Measurements from ENCODE around the gene FADS6. TPM values are rescaled to one million over a fixed set of nuclear protein-coding genes. Genes with fewer than 3 reads are reported as not detected.

The FADS6 gene
- total and polyA plus RNA-seq, 5 donors, result 0.05 TPM; not detected in 4

GRCh38 chr17:74846621-74847020 is 46.8 kb downstream of the FADS6 start:
- intact Hi-C loops (cut with DNase I), result no loop called here
- no peak for ATAC-seq
- H3K27ac ChIP-seq (ENCODE audit: low read length), result no peak overlapping the region
- H3K9me3 ChIP-seq (ENCODE audit: control insufficient read depth, low read length), result no peaks in the 10 kb centered on the region
- H3K27me3 ChIP-seq (ENCODE audit: control insufficient read depth, insufficient read depth), result no peaks in the 10 kb centered on the region
- WGBS, result 92% methylated on average over 16 of the region's 16 CpGs
- H3K4me1 ChIP-seq (ENCODE audit: control insufficient read depth, insufficient read depth, low read length), result peaks cover 6% of the 10 kb centered on the region
- H3K4me3 ChIP-seq (ENCODE audit: low read length), result no peak overlapping the region
- DNase-seq, result no peak

DNA sequence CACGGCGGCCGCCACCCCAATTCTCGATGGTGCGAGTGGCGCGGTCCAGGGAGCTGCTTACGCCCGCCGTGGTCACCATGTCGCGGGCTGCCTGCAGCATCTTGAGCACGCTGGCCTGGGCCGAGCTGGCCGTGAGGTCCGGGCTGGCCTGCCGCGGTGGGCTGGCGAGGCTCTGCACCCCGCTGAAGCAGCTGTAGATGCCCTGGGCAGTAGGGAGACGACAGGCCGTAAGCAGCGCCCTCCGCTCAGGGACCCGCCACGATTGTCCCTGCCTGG is 50.1 kb downstream of the FADS6 start:
- intact Hi-C loops (cut with DNase I), result no loop called here
- no peaks in the 10 kb centered on the region for H3K9me3 ChIP-seq (ENCODE audit: control insufficient read depth, low read length)
- no peaks in the 10 kb centered on the region for H3K27me3 ChIP-seq (ENCODE audit: control insufficient read depth, insufficient read depth)
- DNase-seq (no peak), ATAC-seq (no peak)
- no peak overlapping the region for H3K4me3 ChIP-seq (ENCODE audit: low read length)
- H3K27ac ChIP-seq (ENCODE audit: low read length), result no peak overlapping the region
- WGBS, result 30% methylated on average over 26 of the region's 26 CpGs
- peaks cover 12% of the 10 kb centered on the region for H3K4me1 ChIP-seq (ENCODE audit: control insufficient read depth, insufficient read depth, low read length)

DNA sequence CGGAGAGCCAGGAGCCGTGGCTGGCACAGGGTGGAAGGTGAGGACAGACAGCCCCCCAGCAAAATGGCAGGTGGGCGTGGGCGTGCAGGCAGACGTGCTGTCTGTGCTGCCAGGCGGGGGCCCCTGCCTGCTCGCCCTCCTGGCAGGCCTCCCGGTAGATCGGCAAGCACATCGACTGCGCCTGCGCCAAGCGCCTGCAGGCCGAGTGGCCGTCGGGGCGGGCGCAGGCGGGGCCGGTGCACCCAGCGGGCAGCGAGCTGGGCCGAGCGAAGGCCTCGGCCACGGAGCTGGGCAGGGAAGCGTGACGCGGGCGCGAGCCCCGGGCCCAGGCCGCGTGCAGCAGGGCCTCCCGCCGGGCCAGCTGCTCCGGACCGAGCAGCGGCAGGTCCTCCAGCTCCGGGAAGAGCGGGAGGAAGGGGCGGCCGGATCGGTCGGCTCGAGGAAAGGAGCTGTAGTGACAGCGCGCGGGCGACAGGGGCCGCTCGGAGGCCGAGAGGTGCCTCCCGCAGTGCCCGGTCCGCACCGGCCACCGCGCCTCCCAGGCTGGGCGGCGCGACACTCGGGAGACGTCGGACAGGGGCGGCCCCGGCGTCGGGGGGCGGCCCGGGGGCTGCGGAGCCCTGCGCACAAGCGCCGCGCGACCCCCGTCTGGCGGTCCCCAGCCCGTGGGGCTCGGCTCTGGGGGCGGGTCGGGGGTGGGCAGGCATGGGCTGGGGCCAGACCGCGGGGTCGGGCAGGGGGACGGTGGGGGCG is 50.7 kb downstream of the FADS6 start:
- intact Hi-C loops (cut with DNase I), result no loop called here
- Histone ChIP-seq H3K9me3 (ENCODE audit: control insufficient read depth, low read length) (no peaks in the 10 kb centered on the region), H3K4me3 (ENCODE audit: low read length) (peak overlapping the region; percentile 33), H3K27me3 (ENCODE audit: control insufficient read depth, insufficient read depth) (no peaks in the 10 kb centered on the region), H3K27ac (ENCODE audit: low read length) (no peak overlapping the region), H3K4me1 (ENCODE audit: control insufficient read depth, insufficient read depth, low read length) (peaks cover 12% of the 10 kb centered on the region)
- ATAC-seq (peak; percentile 72 to 77), DNase-seq (peak; percentile 82 to 95 (median 94))
- 3% methylated on average over 88 of the region's 88 CpGs for WGBS

DNA sequence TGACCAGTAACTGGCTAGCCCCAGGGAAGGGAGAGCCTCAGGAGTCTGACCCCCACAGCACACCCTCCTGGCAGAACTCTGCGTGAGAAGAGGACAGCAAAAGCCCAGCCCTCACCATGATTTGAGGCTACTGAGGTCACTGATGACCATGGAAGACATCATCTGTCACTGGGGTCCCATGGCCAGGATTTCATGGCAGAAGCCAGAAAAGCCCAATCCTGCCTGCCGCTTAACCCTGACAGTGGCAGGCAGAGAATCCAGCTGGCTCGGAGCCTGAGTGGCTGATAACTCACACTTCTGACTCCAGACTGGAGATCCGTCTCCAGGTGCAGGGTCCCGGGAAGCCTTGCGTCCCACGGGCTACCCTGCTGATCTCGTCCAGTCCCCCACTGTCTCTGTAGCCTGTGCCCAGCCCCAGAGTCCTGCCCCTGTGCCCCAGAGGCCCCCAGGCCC is 51.3 kb downstream of the FADS6 start:
- H3K4me1 ChIP-seq (ENCODE audit: control insufficient read depth, insufficient read depth, low read length), result peaks cover 12% of the 10 kb centered on the region
- H3K9me3 ChIP-seq (ENCODE audit: control insufficient read depth, low read length), result no peaks in the 10 kb centered on the region
- no peaks in the 10 kb centered on the region for H3K27me3 ChIP-seq (ENCODE audit: control insufficient read depth, insufficient read depth)
- ATAC-seq (peak; percentile 1 to 10), DNase-seq (peak in 1 of 3 donors; percentile 76)
- H3K27ac ChIP-seq (ENCODE audit: low read length), result peak overlapping the region; percentile 1
- no peak overlapping the region for H3K4me3 ChIP-seq (ENCODE audit: low read length)
- intact Hi-C loops (cut with DNase I), result no loop called here
- WGBS, result 34% methylated on average over 8 of the region's 8 CpGs

DNA sequence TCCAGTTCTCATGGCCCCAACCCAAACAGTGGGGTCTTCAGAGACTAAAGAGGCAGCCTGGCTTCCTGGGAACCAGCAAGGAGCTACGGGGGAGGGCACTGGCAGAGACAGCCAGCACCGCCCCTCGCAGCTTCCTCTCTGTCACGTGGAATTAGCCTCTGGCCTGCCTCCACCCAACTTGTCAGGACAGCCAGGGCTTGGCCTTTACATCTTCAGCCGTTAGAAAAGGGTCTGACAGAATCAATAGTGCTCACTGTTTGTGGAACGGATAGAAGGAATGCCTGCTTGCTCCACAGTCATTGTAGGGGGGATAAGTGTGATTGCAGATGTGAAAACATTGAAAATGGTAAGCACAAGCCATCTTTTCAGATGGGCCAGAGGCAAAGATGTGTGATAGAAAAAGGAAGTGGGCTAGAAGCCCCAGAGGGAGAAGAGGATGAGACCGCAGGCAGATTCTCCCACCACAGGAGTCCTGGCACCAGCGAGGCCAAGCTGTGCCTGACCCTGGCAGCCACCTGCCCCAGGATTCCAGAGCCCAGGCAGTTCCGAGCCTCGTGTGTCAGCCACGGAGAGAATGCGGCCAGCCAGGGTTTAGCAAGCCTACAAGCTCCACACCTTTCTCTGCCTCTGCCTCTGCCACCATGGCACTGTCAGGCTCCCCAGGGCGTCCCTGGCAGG is 52.3 kb downstream of the FADS6 start:
- no peaks in the 10 kb centered on the region for H3K27me3 ChIP-seq (ENCODE audit: control insufficient read depth, insufficient read depth)
- no peaks in the 10 kb centered on the region for H3K9me3 ChIP-seq (ENCODE audit: control insufficient read depth, low read length)
- 23% methylated on average over 13 of the region's 13 CpGs for WGBS
- intact Hi-C loops (cut with DNase I), result no loop called here
- peaks cover 12% of the 10 kb centered on the region for H3K4me1 ChIP-seq (ENCODE audit: control insufficient read depth, insufficient read depth, low read length)
- H3K27ac ChIP-seq (ENCODE audit: low read length), result peak overlapping the region; percentile 1
- ATAC-seq (peak; percentile 63 to 70), DNase-seq (peak; percentile 80 to 93 (median 91))
- no peak overlapping the region for H3K4me3 ChIP-seq (ENCODE audit: low read length)

DNA sequence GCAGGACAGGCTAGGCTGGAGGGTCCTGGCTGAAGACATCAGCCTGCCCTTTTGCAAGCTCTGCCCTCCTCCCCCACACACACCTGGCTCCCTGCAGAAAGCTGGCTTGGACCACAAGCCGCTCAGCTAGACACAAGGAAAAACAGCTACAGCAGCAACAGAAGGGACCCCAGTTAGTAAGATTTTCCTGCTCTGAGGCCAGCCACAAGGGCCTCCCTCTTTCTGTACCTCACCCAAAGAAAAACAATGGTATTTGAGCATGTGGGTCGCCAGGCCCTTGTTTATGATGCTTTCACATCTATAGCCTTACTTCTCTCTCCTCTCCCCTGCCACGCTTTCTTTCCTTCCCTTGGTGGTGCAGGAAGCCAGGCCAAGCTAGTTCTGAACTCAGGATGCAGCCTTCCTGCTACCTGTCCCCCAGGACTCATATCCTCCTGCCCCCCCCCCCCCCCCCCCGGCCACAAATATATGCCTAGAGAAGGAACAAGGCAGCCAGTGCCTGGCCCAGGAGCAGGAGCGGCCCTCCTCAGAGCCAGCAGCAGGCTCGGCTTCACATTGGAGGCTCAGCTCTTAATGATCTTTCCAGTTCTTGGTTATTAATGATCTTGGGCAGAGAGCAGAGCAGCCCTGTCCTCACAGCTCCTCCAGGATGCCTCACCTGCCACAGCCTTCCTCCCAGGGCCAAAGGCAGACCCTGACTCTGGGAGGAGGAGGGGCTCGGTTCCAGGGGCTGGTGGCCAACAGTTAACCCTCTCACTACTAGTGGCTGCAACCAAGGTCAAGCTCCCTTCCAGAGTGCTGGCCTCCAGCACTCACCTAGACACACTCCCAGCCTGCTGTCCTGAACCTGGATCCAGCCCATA is 53.2 kb downstream of the FADS6 start:
- no peaks in the 10 kb centered on the region for H3K27me3 ChIP-seq (ENCODE audit: control insufficient read depth, insufficient read depth)
- no peaks in the 10 kb centered on the region for H3K9me3 ChIP-seq (ENCODE audit: control insufficient read depth, low read length)
- ATAC-seq, result no peak
- H3K4me3 ChIP-seq (ENCODE audit: low read length), result no peak overlapping the region
- DNase-seq, result no peak
- H3K27ac ChIP-seq (ENCODE audit: low read length), result peak overlapping the region; percentile 0
- H3K4me1 ChIP-seq (ENCODE audit: control insufficient read depth, insufficient read depth, low read length), result peaks cover 12% of the 10 kb centered on the region
- WGBS, result 52% methylated on average over 6 of the region's 7 CpGs
- intact Hi-C loops (cut with DNase I), result no loop called here

- no peaks in the 10 kb centered on the region for H3K27me3 ChIP-seq (ENCODE audit: control insufficient read depth, insufficient read depth)
- peaks cover 12% of the 10 kb centered on the region for H3K4me1 ChIP-seq (ENCODE audit: control insufficient read depth, insufficient read depth, low read length)
- DNase-seq, result no peak
- H3K9me3 ChIP-seq (ENCODE audit: control insufficient read depth, low read length), result no peaks in the 10 kb centered on the region
- no peak overlapping the region for H3K27ac ChIP-seq (ENCODE audit: low read length)
- H3K4me3 ChIP-seq (ENCODE audit: low read length), result no peak overlapping the region
- 91% methylated on average over 9 of the region's 9 CpGs for WGBS
- ATAC-seq, result no peak
- intact Hi-C loops (cut with DNase I), result no loop called here
Measured at GRCh38 chr17:74838274-74838673, 55.2 kb downstream of the FADS6 start.

DNA sequence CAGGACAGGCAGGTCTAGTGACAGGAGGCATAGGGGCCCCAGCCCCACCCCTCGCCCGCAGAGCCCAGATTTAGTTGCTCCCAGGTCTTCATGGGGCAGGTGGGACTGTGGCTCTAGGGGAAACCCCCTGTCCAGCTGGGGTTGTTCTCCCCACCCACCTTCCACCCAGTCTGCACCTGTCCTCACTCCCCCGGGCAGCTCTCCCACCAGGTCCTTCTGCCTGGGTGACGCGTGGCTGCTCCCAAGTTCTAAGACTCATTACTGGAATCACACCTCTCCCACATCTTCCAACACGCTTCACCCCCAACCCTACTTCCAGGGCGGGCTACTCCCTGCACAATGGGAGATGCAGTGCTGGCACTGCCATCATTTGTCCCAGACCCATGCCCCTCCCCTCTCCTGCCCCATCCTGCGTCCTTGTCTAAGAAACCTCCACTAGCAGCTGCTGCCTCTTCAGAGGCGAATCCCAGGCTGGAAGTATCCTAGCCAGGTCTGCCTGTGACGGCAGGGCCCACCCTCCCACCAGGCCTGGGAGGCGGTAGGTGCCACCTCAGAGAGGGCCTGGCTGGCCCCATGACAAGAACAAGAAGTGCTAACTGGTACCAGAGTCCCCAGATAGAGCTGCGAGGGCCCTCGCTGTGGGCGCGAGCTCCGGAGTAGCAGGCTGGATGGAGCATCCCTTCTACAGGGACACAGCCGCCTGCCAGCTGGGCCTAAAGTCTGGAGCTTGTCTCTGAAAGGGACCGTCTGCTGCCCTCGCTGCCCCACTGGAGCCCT is 56.6 kb downstream of the FADS6 start:
- ATAC-seq, result no peak
- Histone ChIP-seq H3K27me3 (ENCODE audit: control insufficient read depth, insufficient read depth) (no peaks in the 10 kb centered on the region), H3K27ac (ENCODE audit: low read length) (no peak overlapping the region), H3K4me1 (ENCODE audit: control insufficient read depth, insufficient read depth, low read length) (peaks cover 9% of the 10 kb centered on the region), H3K9me3 (ENCODE audit: control insufficient read depth, low read length) (no peaks in the 10 kb centered on the region), H3K4me3 (ENCODE audit: low read length) (no peak overlapping the region)
- no peak for DNase-seq
- intact Hi-C loops (cut with DNase I), result no loop called here
- 89% methylated on average over 19 of the region's 19 CpGs for WGBS

- Histone ChIP-seq H3K27ac (ENCODE audit: low read length) (no peak overlapping the region), H3K4me3 (ENCODE audit: low read length) (no peak overlapping the region), H3K9me3 (ENCODE audit: control insufficient read depth, low read length) (no peaks in the 10 kb centered on the region), H3K27me3 (ENCODE audit: control insufficient read depth, insufficient read depth) (no peaks in the 10 kb centered on the region), H3K4me1 (ENCODE audit: control insufficient read depth, insufficient read depth, low read length) (peaks cover 4% of the 10 kb centered on the region)
- DNase-seq (no peak), ATAC-seq (no peak)
- intact Hi-C loops (cut with DNase I), result no loop called here
- 96% methylated on average over 26 of the region's 26 CpGs for WGBS
Measured at GRCh38 chr17:74836191-74836590, 57.2 kb downstream of the FADS6 start.

- Histone ChIP-seq H3K27me3 (ENCODE audit: control insufficient read depth, insufficient read depth) (no peaks in the 10 kb centered on the region), H3K4me1 (ENCODE audit: control insufficient read depth, insufficient read depth, low read length) (no peaks in the 10 kb centered on the region), H3K9me3 (ENCODE audit: control insufficient read depth, low read length) (no peaks in the 10 kb centered on the region), H3K4me3 (ENCODE audit: low read length) (no peak overlapping the region), H3K27ac (ENCODE audit: low read length) (no peak overlapping the region)
- WGBS, result 71% methylated on average over 16 of the region's 16 CpGs
- ATAC-seq, result peak in 1 of 2 donors; percentile 24
- DNase-seq, result peak in 2 of 3 donors; percentile 46 to 63
- intact Hi-C loops (cut with DNase I), result no loop called here
Measured at GRCh38 chr17:74833501-74834377, 59.7 kb downstream of the FADS6 start.
